Adrenal gland (tissue), 5 donors: ENCODE data around the gene SFMBT1.

Experiments
- POLR2A ChIP-seq, 2 donors: fragments of 450-650 bp; IDR thresholded peaks; one replicate each; pipeline ENCODE4 v1.6.1; 2017; ENCODE audit warnings: antibody characterized with exemption in 2 of 2, mild to moderate bottlenecking in 2 of 2, moderate library complexity in 1 of 2
- TF ChIP-seq, protein P1 (sequence below), 6 experiments: fragments of 450-650 bp in 4 of 6; fragments of 200-600 bp in 2 of 6; sonication (generic) in 1 of 6; IDR thresholded peaks; 1 replicate in 5 of 6; 2 replicates in 1 of 6; pipeline versions ENCODE4 v1.5.1 to v1.8.0; 2016 to 2021; ENCODE audit warnings: antibody characterized with exemption in 6 of 6, mild to moderate bottlenecking in 2 of 6, moderate library complexity in 1 of 6
- donor health status: DM: no; HTN: no; CAD: no.

- TF ChIP-seq, protein P1, sequence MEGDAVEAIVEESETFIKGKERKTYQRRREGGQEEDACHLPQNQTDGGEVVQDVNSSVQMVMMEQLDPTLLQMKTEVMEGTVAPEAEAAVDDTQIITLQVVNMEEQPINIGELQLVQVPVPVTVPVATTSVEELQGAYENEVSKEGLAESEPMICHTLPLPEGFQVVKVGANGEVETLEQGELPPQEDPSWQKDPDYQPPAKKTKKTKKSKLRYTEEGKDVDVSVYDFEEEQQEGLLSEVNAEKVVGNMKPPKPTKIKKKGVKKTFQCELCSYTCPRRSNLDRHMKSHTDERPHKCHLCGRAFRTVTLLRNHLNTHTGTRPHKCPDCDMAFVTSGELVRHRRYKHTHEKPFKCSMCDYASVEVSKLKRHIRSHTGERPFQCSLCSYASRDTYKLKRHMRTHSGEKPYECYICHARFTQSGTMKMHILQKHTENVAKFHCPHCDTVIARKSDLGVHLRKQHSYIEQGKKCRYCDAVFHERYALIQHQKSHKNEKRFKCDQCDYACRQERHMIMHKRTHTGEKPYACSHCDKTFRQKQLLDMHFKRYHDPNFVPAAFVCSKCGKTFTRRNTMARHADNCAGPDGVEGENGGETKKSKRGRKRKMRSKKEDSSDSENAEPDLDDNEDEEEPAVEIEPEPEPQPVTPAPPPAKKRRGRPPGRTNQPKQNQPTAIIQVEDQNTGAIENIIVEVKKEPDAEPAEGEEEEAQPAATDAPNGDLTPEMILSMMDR (IDR thresholded peaks at IDR 0.05): no peak
- no peak for TF ChIP-seq POLR2A (IDR thresholded peaks at IDR 0.05)
Measured at GRCh38 chr3:53068176-53068575, 22.3 kb upstream of the SFMBT1 start.
